ELF-1 (cell line): ENCODE measurements around the gene MRPS18B.

Experiments
- DNase-seq: peaks from one replicate; pipeline ENCODE4 v3.0.0-alpha.2; 2016; ENCODE audit warnings: low read depth, low spot score

The MRPS18B gene

GRCh38 chr6:30603961-30604360 lies 13.7 kb upstream of the MRPS18B start:
- DNase-seq = no peak

GRCh38 chr6:30610065-30610464 lies 7.6 kb upstream of the MRPS18B start:
- DNase-seq = no peak

GRCh38 chr6:30611150-30611855 lies 6.3 kb upstream of the MRPS18B start:
- DNase-seq = no peak

- no peak for DNase-seq
Measured at GRCh38 chr6:30611856-30612194, 5.8 kb upstream of the MRPS18B start.

- no peak for DNase-seq
Measured at GRCh38 chr6:30612213-30612612, 5.4 kb upstream of the MRPS18B start.

- DNase-seq = no peak
Measured at GRCh38 chr6:30612687-30613248, 4.9 kb upstream of the MRPS18B start.

GRCh38 chr6:30613251-30614043 lies 4.2 kb upstream of the MRPS18B start:
- no peak for DNase-seq

GRCh38 chr6:30614044-30614842 lies 3.4 kb upstream of the MRPS18B start:
- no peak for DNase-seq

GRCh38 chr6:30614843-30615218 lies 2.8 kb upstream of the MRPS18B start:
- peak; percentile 97 for DNase-seq

GRCh38 chr6:30615219-30615957 lies 2.3 kb upstream of the MRPS18B start:
- peak; percentile 87 for DNase-seq

- DNase-seq = peak; percentile 74
Measured at GRCh38 chr6:30615958-30616810, 1.5 kb upstream of the MRPS18B start.

- DNase-seq = peak; percentile 100
Measured at GRCh38 chr6:30616811-30617564, 652 bp upstream of the MRPS18B start, which contains the start of gene PPP1R10. PPP1R10 (minus strand) TSS chr6:30617243; CDS start chr6:30609944, 7,299 bp downstream.

GRCh38 chr6:30618270-30618797 lies 694 bp downstream of the MRPS18B start:
- DNase-seq = no peak

GRCh38 chr6:30619561-30619960 lies 1.9 kb downstream of the MRPS18B start:
- no peak for DNase-seq

GRCh38 chr6:30625511-30625910 lies 7.9 kb downstream of the MRPS18B start:
- no peak for DNase-seq

GRCh38 chr6:30626484-30627366 lies 9.1 kb downstream of the MRPS18B start, which contains the start of gene ATAT1:
ATAT1 (plus strand) TSS chr6:30626874.
- DNase-seq = peak; percentile 92

- DNase-seq = no peak
Measured at GRCh38 chr6:30635834-30636233, 18.2 kb downstream of the MRPS18B start.

GRCh38 chr6:30640481-30640880 lies 22.8 kb downstream of the MRPS18B start:
- DNase-seq = no peak
